Left ventricle myocardium inferior (tissue), 1 donor: Measurements from ENCODE around the gene LAT. TPM values are rescaled to one million over a fixed set of nuclear protein-coding genes. Genes with fewer than 3 reads are reported as not detected.

Experiments
- total RNA-seq: library from RNA; stranded (reverse); fragmentation: NEBNext Ultra II Directional; extraction: Animal tissue kit (Norgen Biotek cat#: 25700); gene quantifications from one replicate; pipeline ENCODE4 v1.2.1, GENCODE V29; 2021
- donor health status: DM: no; HTN: yes; CAD: no; lungs with severe emphysema.

Gene LAT
- total RNA-seq, 1 donor from 2014 or later: 0.93 TPM

Other genes starting within 250 kb of the LAT start
- not detected for gene NPIPB9, start 233.3 kb upstream of the LAT start, total RNA-seq
- gene ATXN2L, start 162.1 kb upstream of the LAT start, total RNA-seq: 51.2 TPM
- gene TUFM, start 138.7 kb upstream of the LAT start, total RNA-seq: 236 TPM
- gene SH2B1, start 121.2 kb upstream of the LAT start, total RNA-seq: 48.5 TPM
- gene ATP2A1, start 106.6 kb upstream of the LAT start, total RNA-seq: 0.38 TPM
- gene RABEP2, start 59.8 kb upstream of the LAT start, total RNA-seq: 17.7 TPM
- not detected for gene CD19, start 53.1 kb upstream of the LAT start, total RNA-seq
- gene NFATC2IP, start 34.1 kb upstream of the LAT start, total RNA-seq: 18.1 TPM
- gene SPNS1, start 10.3 kb upstream of the LAT start, total RNA-seq: 16.5 TPM